Measurements from ENCODE around the gene SOCS1. TPM values are rescaled to one million over a fixed set of nuclear protein-coding genes. Genes with fewer than 3 reads are reported as not detected.

Gene SOCS1
- polyA plus RNA-seq, 2 of the 4 experiments (the other 2 are of a cell fraction): 0.16 to 0.26 TPM

DNA sequence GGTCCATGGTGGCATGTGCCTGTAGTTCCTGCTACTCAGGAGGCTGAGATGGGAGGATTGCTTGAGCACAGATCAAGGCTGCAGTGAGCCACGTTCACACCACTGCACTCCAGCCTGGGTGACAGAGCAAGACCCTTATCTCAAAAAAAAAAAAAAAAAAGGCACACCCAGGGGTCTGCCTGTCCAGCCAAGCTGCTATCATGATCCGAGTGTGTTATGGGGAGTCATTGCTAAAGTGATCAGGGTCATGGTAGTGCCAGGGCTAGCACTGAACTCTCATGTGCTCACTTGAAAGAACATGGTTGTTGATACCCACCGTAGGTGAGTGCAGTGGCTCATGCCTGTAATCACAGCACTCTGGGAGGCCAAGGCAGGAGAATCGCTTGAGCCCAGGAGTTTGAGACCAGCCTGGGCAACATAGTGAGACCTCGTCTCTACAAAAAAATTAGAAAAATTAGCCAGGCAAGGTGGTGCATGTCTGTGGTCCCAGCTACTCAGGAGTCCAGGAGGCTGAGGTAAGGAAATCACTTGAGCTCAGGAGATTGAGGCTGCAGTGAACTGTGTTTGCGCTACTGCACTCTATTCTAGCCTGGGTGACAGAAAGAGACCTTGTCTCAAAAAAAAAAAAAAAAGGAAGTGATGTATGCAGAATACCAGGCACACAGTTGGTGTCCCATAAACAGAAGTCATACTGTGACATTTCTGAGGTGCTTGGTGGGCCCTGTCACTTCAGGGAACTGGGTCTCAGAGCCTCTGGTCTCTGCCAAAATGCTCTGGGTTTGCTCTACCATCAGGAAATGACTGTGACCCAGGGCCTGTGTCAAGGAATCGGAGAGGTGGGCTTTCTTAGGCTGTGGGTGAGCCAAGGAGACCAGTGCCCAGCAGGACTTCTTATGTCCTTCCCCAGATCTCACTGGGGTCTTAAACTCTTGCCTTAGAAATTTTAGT is 23.0 kb upstream of the SOCS1 start:
- Histone ChIP-seq H3K27ac (no peak overlapping the region), H3K4me3 (no peak overlapping the region), H3K4me1 (no peaks in the 10 kb centered on the region), H3K9me3 (no peaks in the 10 kb centered on the region), H3K4me2 (no peak overlapping the region)
- no peak for TF ChIP-seq HDAC2 (IDR thresholded peaks at IDR 0.05)
- no peak for TF ChIP-seq FOXS1 (CRISPR knock-in tag; IDR thresholded peaks at IDR 0.05)
- TF ChIP-seq CHD2 (IDR thresholded peaks at IDR 0.05; ENCODE audit: low read length, partially characterized antibody): no peak
- TF ChIP-seq E2F6 (IDR thresholded peaks at IDR 0.05; ENCODE audit: borderline replicate concordance, low read depth): no peak
- no peak for TF ChIP-seq ZFP36 (IDR thresholded peaks at IDR 0.05; ENCODE audit: borderline replicate concordance, partially characterized antibody)
- TF ChIP-seq CHD4 (IDR thresholded peaks at IDR 0.05; ENCODE audit: borderline replicate concordance): no peak
- no peak for TF ChIP-seq TFCP2L1 (CRISPR knock-in tag; IDR thresholded peaks at IDR 0.05)
- TF ChIP-seq, protein P1, sequence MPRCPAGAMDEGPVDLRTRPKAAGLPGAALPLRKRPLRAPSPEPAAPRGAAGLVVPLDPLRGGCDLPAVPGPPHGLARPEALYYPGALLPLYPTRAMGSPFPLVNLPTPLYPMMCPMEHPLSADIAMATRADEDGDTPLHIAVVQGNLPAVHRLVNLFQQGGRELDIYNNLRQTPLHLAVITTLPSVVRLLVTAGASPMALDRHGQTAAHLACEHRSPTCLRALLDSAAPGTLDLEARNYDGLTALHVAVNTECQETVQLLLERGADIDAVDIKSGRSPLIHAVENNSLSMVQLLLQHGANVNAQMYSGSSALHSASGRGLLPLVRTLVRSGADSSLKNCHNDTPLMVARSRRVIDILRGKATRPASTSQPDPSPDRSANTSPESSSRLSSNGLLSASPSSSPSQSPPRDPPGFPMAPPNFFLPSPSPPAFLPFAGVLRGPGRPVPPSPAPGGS (IDR thresholded peaks at IDR 0.05): no peak
- TF ChIP-seq HES2 (IDR thresholded peaks at IDR 0.05): no peak
- TF ChIP-seq FOSB (CRISPR knock-in tag; IDR thresholded peaks at IDR 0.05): no peak
- TF ChIP-seq CEBPB (IDR thresholded peaks at IDR 0.05): no peak
- TF ChIP-seq MAFK (IDR thresholded peaks at IDR 0.05; ENCODE audit: partially characterized antibody): no peak
- POLR2A ChIA-PET: no interaction called here
- ATAC-seq: no peak
- FAIRE-seq: no peak
- 61% methylated on average over 7 of the region's 7 CpGs for WGBS (ENCODE audit: missing lambda C conversion rate)
- CTCF ChIA-PET: interaction anchor here (0.8 to 1.2 kb wide), 3 partner anchors 21 to 55 kb away, joined by 3 to 6 read pairs (median 4); partner anchors contain the start of gene SOCS1
- no peak for DNase-seq (ENCODE audit: low read depth in 1 of 2, low spot score in 1 of 2)

DNA sequence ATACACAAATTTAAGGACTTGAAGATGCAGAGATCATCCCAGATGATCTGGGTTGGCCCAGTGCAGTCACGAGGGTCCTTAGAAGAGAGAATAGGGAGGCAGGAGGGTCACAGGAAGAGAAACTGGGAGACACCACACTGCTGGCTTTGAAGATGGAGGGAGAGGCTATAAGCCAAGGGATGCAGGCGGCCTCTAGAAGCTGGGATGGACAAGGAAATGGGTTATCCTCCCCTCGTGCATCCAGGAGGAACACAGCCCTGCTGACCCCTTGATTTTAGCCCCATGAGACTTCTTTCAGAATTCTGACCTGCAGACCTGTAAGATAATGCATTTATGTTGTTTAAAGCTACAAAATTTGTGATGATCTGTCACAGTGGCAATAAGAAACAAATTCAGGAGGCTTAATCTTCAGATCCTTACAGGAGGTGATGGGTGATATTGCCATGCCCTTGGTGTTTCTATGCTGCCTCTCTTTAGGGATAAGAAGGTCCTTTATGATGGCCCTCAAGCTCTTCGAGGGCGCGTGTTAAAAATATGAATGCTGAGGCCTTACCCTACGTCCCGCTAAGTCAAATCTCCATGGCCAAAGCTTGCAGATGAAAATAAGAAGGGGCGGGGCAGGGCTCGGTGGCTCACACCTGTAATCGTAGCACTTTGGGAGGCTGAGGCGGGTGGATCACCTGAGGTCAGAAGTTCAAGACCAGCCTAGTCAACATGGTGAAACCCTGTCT is 21.8 kb upstream of the SOCS1 start:
- Histone ChIP-seq H3K27ac (no peak overlapping the region), H3K9me3 (no peaks in the 10 kb centered on the region), H3K4me1 (no peaks in the 10 kb centered on the region), H3K4me2 (no peak overlapping the region), H3K4me3 (no peak overlapping the region)
- DNase-seq (ENCODE audit: low read depth in 1 of 2, low spot score in 1 of 2) (no peak), ATAC-seq (no peak), FAIRE-seq (no peak)
- WGBS (ENCODE audit: missing lambda C conversion rate): 74% methylated on average over 12 of the region's 12 CpGs
- CTCF ChIA-PET: no interaction called here
- TF ChIP-seq KDM1A (IDR thresholded peaks at IDR 0.05; ENCODE audit: low read depth) (no peak), CBX8 (IDR thresholded peaks at IDR 0.05) (no peak), RAD21 (conservative IDR thresholded peaks at IDR 0.05 in 1 of 2, IDR thresholded peaks at IDR 0.05 in 1 of 2) (no peak), USF2 (IDR thresholded peaks at IDR 0.05) (no peak), ZNF302 (CRISPR knock-in tag; IDR thresholded peaks at IDR 0.05) (no peak), MAZ (IDR thresholded peaks at IDR 0.05; ENCODE audit: borderline replicate concordance, low read depth, low read length) (no peak), HDAC2 (IDR thresholded peaks at IDR 0.05) (no peak), MAX (IDR thresholded peaks at IDR 0.05) (no peak), HOXB5 (CRISPR knock-in tag; IDR thresholded peaks at IDR 0.05) (no peak), NR3C1 (IDR thresholded peaks at IDR 0.05) (no peak), TFCP2L1 (CRISPR knock-in tag; IDR thresholded peaks at IDR 0.05) (no peak)
- TF ChIP-seq, protein P1 (IDR thresholded peaks at IDR 0.05): no peak
- TF ChIP-seq, protein P2, sequence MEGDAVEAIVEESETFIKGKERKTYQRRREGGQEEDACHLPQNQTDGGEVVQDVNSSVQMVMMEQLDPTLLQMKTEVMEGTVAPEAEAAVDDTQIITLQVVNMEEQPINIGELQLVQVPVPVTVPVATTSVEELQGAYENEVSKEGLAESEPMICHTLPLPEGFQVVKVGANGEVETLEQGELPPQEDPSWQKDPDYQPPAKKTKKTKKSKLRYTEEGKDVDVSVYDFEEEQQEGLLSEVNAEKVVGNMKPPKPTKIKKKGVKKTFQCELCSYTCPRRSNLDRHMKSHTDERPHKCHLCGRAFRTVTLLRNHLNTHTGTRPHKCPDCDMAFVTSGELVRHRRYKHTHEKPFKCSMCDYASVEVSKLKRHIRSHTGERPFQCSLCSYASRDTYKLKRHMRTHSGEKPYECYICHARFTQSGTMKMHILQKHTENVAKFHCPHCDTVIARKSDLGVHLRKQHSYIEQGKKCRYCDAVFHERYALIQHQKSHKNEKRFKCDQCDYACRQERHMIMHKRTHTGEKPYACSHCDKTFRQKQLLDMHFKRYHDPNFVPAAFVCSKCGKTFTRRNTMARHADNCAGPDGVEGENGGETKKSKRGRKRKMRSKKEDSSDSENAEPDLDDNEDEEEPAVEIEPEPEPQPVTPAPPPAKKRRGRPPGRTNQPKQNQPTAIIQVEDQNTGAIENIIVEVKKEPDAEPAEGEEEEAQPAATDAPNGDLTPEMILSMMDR (IDR thresholded peaks at IDR 0.05): no peak
- POLR2A ChIA-PET: no interaction called here
